OCI-LY7 (cell line): ENCODE results near the gene CLN5. TPM values are rescaled to one million over a fixed set of nuclear protein-coding genes. Genes with fewer than 3 reads are reported as not detected.
A peak's percentile ranks its signal among the peaks of the same experiment; 100 is the strongest.

ENCODE experiments used
- BruUV-seq: library from RNA; stranded (reverse); fragments of 400-500 nt; replicated peaks from 2 replicates; lab custom pipeline; 2021; lab: Mats Ljungman, UMichigan
- CTCF ChIA-PET: fragments of 300-600 bp; sonication (Branson Sonifier 250); formaldehyde crosslinking; loops from one replicate; lab custom pipeline; 2022; ENCODE audit warnings: antibody characterized with exemption; ENCODE audit not compliant: unreplicated experiment; lab: Charles Lee
- POLR2A ChIA-PET: fragments of 300-600 bp; sonication (Branson Sonifier 250); formaldehyde crosslinking; loops from one replicate; lab custom pipeline; 2022; ENCODE audit warnings: antibody characterized with exemption; lab: Charles Lee
- DNase-seq: peaks from one replicate; pipeline ENCODE4 v3.0.0-alpha.2; 2015; ENCODE audit warnings: low spot score
- H2AFZ ChIP-seq: fragments of 200-600 bp; sonication (generic), shearing (Covaris generic); 2 replicates; pipeline ENCODE4 v1.6.1; 2014; ENCODE audit warnings: mild to moderate bottlenecking, antibody characterized with exemption, low read length, moderate library complexity
- H3K27ac ChIP-seq: fragments of 200-600 bp; sonication (generic); 2 replicates; pipeline ENCODE4 v1.5.1; 2014; ENCODE audit warnings: mixed run types, low read depth, mild to moderate bottlenecking, moderate library complexity, low read length, inconsistent platforms; ENCODE audit not compliant: poor library complexity, severe bottlenecking
- H3K36me3 ChIP-seq: fragments of 200-600 bp; sonication (generic); 2 replicates; pipeline ENCODE4 v1.6.1; 2014; ENCODE audit warnings: mild to moderate bottlenecking, antibody characterized with exemption, low read length, moderate library complexity, mixed read lengths; ENCODE audit not compliant: insufficient read depth
- H3K4me1 ChIP-seq: fragments of 200-600 bp; sonication (generic); 2 replicates; pipeline ENCODE4 v1.5.1; 2014; ENCODE audit warnings: mild to moderate bottlenecking, low read length; ENCODE audit not compliant: insufficient read depth, poor library complexity, severe bottlenecking
- H3K4me2 ChIP-seq: fragments of 200-600 bp; sonication (generic); 2 replicates; pipeline ENCODE4 v1.6.1; 2014; ENCODE audit warnings: mild to moderate bottlenecking, low read length
- H3K4me3 ChIP-seq: fragments of 200-600 bp; sonication (generic); 2 replicates; pipeline ENCODE4 v1.5.1; 2014; ENCODE audit warnings: mild to moderate bottlenecking, low read depth, low read length; ENCODE audit not compliant: poor library complexity, severe bottlenecking
- H3K79me2 ChIP-seq: fragments of 200-600 bp; sonication (generic); 2 replicates; pipeline ENCODE4 v1.6.1; 2016; ENCODE audit warnings: low read depth, mild to moderate bottlenecking, low read length, moderate library complexity, mixed read lengths; ENCODE audit not compliant: insufficient read depth
- H3K9me2 ChIP-seq: fragments of 200-600 bp; sonication (generic); 2 replicates; pipeline ENCODE4 v1.6.1; 2016; ENCODE audit warnings: mild to moderate bottlenecking, low read length, mixed read lengths; ENCODE audit not compliant: insufficient read depth
- H3K9me3 ChIP-seq: fragments of 200-600 bp; sonication (generic); 2 replicates; pipeline ENCODE4 v1.6.1; 2014; ENCODE audit warnings: mild to moderate bottlenecking, mixed run types, low read length, mixed read lengths
- H4K20me1 ChIP-seq: fragments of 200-600 bp; sonication (generic); 2 replicates; pipeline ENCODE4 v1.6.1; 2014; ENCODE audit warnings: mild to moderate bottlenecking, antibody characterized with exemption, low read length, moderate library complexity, mixed read lengths; ENCODE audit not compliant: insufficient read depth
- EZH2phosphoT487 ChIP-seq: fragments of 200-600 bp; sonication (generic); IDR thresholded peaks from 2 replicates; pipeline ENCODE4 v1.6.1; 2018; ENCODE audit warnings: low read depth, borderline replicate concordance, mild to moderate bottlenecking, mixed run types, antibody characterized with exemption, low read length, moderate library complexity, mixed read lengths
- intact Hi-C: fragments of 100-400 bp; cut with micrococcal nuclease; formaldehyde crosslinking; loops from one replicate; pipeline ENCODE4 v1.10.0; 2022; ENCODE audit not compliant: unreplicated experiment
- total RNA-seq, 2 experiments: library from RNA; depleted of rRNA in 1 of 2; stranded (reverse); fragments of >200 nt in 1 of 2; shearing (Covaris generic) in 1 of 2; gene quantifications; 2 replicates each; pipeline ENCODE4 v1.2.3, GENCODE V29; 2014 to 2022
- TF ChIP-seq, protein P1 (sequence below): fragments of 200-600 bp; sonication (generic); conservative IDR thresholded peaks from 2 replicates; pipeline ENCODE4 v1.5.1; 2014; ENCODE audit warnings: mild to moderate bottlenecking, antibody characterized with exemption, low read length, moderate library complexity, mixed read lengths

Gene CLN5
- total RNA-seq, 2 experiments from 2014 or later = 10.1 to 12.7 TPM

GRCh38 chr13:76976929-76977328 lies 15.0 kb upstream of the CLN5 start:
- CTCF ChIA-PET = no interaction called here

GRCh38 chr13:76980075-76980718 lies 11.7 kb upstream of the CLN5 start:
- intact Hi-C loops = no loop called here
- Histone ChIP-seq H3K4me2 (no peak overlapping the region), H3K4me3 (no peak overlapping the region), H3K4me1 (no peaks in the 10 kb centered on the region), H3K9me2 (no peaks in the 10 kb centered on the region), H3K79me2 (no peaks in the 10 kb centered on the region), H3K9me3 (no peaks in the 10 kb centered on the region), H2AFZ (no peak overlapping the region), H3K27ac (no peak overlapping the region), H4K20me1 (no peaks in the 10 kb centered on the region), H3K36me3 (no peaks in the 10 kb centered on the region)
- POLR2A ChIA-PET = interaction anchor here (0.7 to 1.0 kb wide), 2 partner anchors 11 to 156 kb away, joined by 3 to 5 read pairs; no protein-coding TSS in a partner anchor
- CTCF ChIA-PET = no interaction called here
- DNase-seq = peak; percentile 51
- TF ChIP-seq, protein P1, sequence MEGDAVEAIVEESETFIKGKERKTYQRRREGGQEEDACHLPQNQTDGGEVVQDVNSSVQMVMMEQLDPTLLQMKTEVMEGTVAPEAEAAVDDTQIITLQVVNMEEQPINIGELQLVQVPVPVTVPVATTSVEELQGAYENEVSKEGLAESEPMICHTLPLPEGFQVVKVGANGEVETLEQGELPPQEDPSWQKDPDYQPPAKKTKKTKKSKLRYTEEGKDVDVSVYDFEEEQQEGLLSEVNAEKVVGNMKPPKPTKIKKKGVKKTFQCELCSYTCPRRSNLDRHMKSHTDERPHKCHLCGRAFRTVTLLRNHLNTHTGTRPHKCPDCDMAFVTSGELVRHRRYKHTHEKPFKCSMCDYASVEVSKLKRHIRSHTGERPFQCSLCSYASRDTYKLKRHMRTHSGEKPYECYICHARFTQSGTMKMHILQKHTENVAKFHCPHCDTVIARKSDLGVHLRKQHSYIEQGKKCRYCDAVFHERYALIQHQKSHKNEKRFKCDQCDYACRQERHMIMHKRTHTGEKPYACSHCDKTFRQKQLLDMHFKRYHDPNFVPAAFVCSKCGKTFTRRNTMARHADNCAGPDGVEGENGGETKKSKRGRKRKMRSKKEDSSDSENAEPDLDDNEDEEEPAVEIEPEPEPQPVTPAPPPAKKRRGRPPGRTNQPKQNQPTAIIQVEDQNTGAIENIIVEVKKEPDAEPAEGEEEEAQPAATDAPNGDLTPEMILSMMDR = peak; percentile 82
- no peak for TF ChIP-seq EZH2phosphoT487
- BruUV-seq = no TSS peak

More at GRCh38 chr13:76976929-76977328, 15.0 kb upstream of the CLN5 start:
- POLR2A ChIA-PET = interaction anchor here (1.2 to 1.5 kb wide), 2 partner anchors 12 to 14 kb away, joined by 4 to 6 read pairs; no protein-coding TSS in a partner anchor
- Histone ChIP-seq H3K9me3 (no peaks in the 10 kb centered on the region), H3K79me2 (no peaks in the 10 kb centered on the region), H2AFZ (no peak overlapping the region), H3K4me3 (no peak overlapping the region), H3K27ac (no peak overlapping the region), H3K36me3 (no peaks in the 10 kb centered on the region), H3K4me1 (no peaks in the 10 kb centered on the region), H3K9me2 (no peaks in the 10 kb centered on the region), H3K4me2 (no peak overlapping the region), H4K20me1 (no peaks in the 10 kb centered on the region)
- BruUV-seq = no TSS peak
- TF ChIP-seq, protein P1 = no peak
- no peak for TF ChIP-seq EZH2phosphoT487
- intact Hi-C loops = no loop called here
- no peak for DNase-seq

DNA sequence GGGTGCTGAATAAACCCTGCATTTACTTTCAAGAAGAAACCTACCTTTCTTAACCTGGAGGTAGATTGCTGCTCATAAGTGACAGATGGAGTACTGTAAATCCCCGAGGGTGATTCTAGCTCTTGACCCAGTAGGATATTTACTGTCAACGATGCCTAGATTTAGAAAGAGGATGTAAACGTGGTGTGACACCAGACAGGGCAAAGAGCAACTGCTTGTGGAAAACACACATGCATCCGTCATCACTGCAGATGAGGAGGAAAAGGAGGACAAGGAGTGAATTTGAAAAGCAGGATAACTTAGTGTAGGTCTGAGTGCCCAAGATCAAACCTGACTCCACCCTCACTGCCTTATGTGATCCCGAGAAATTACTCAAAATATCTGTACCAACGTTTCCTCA lies 9.8 kb upstream of the CLN5 start:
- Histone ChIP-seq H3K79me2 (no peaks in the 10 kb centered on the region), H3K9me3 (no peaks in the 10 kb centered on the region), H4K20me1 (no peaks in the 10 kb centered on the region), H3K4me3 (no peak overlapping the region), H3K4me1 (no peaks in the 10 kb centered on the region), H3K9me2 (no peaks in the 10 kb centered on the region), H3K4me2 (no peak overlapping the region), H3K36me3 (no peaks in the 10 kb centered on the region), H3K27ac (no peak overlapping the region), H2AFZ (no peak overlapping the region)
- ChIA-PET POLR2A (no interaction called here), CTCF (no interaction called here)
- DNase-seq = no peak
- intact Hi-C loops = no loop called here
- BruUV-seq = no TSS peak
- TF ChIP-seq, protein P1 = no peak
- TF ChIP-seq EZH2phosphoT487 = no peak
